HepG2 (cell line): ENCODE data around the gene ABCB9. TPM values are rescaled to one million over a fixed set of nuclear protein-coding genes. Genes with fewer than 3 reads are reported as not detected.

ENCODE experiments used
- AFF4 ChIP-seq: sonication (generic); formaldehyde crosslinking; IDR thresholded peaks from 2 replicates; pipeline ENCODE4 v1.4.0; 2020; ENCODE audit warnings: missing genetic modification reagents
- ATF1 ChIP-seq: IDR thresholded peaks from 2 replicates; pipeline ENCODE4 v1.6.1; 2016; ENCODE audit warnings: mild to moderate bottlenecking, control low read depth
- ATRX ChIP-seq: sonication (generic); formaldehyde crosslinking; IDR thresholded peaks from 2 replicates; pipeline ENCODE4 v1.4.0; 2020; ENCODE audit warnings: missing genetic modification reagents, borderline replicate concordance
- CCDC6 ChIP-seq: sonication (generic); formaldehyde crosslinking; IDR thresholded peaks from 2 replicates; pipeline ENCODE4 v1.8.1; 2022; ENCODE audit warnings: mild to moderate bottlenecking, missing genetic modification reagents, moderate library complexity
- HHEX ChIP-seq: IDR thresholded peaks from 2 replicates; pipeline ENCODE4 v1.6.1; 2016; ENCODE audit warnings: control low read depth
- MTF2 ChIP-seq: sonication (generic); formaldehyde crosslinking; IDR thresholded peaks from 2 replicates; pipeline ENCODE4 v1.5.0; 2020; ENCODE audit warnings: missing genetic modification reagents, borderline replicate concordance
- RBM22 ChIP-seq: fragments of 200-400 bp; formaldehyde crosslinking; optimal IDR thresholded peaks from 2 replicates; pipeline ENCODE3; 2017; ENCODE audit warnings: mild to moderate bottlenecking, low read length, moderate library complexity
- RELA ChIP-seq: sonication (generic); formaldehyde crosslinking; IDR thresholded peaks from 2 replicates; pipeline ENCODE4 v1.4.0; 2020; ENCODE audit warnings: missing genetic modification reagents
- SMAD3 ChIP-seq: sonication (generic); formaldehyde crosslinking; IDR thresholded peaks from 2 replicates; pipeline ENCODE4 v1.4.0; 2020; ENCODE audit warnings: missing genetic modification reagents
- SRY ChIP-seq: sonication (generic); formaldehyde crosslinking; IDR thresholded peaks from 2 replicates; pipeline ENCODE4 v1.8.0; 2022; ENCODE audit warnings: mild to moderate bottlenecking, missing genetic modification reagents
- ZIK1 ChIP-seq: sonication (generic); formaldehyde crosslinking; IDR thresholded peaks from 2 replicates; pipeline ENCODE4 v1.5.0; 2020; ENCODE audit warnings: mild to moderate bottlenecking, low read depth, missing genetic modification reagents, borderline replicate concordance
- ZNF224 ChIP-seq: sonication (generic); formaldehyde crosslinking; IDR thresholded peaks from 2 replicates; pipeline ENCODE4 v1.5.0; 2020; ENCODE audit warnings: mild to moderate bottlenecking, missing genetic modification reagents
- ZNF432 ChIP-seq: sonication (generic); formaldehyde crosslinking; IDR thresholded peaks from 2 replicates; pipeline ENCODE4 v1.5.0; 2020; ENCODE audit warnings: missing genetic modification reagents, mild to moderate bottlenecking, borderline replicate concordance
- ZNF569 ChIP-seq: sonication (generic); formaldehyde crosslinking; IDR thresholded peaks from 2 replicates; pipeline ENCODE4 v1.5.0; 2020; ENCODE audit warnings: mild to moderate bottlenecking, missing genetic modification reagents, moderate library complexity, borderline replicate concordance
- ZNF607 ChIP-seq: sonication (generic); formaldehyde crosslinking; IDR thresholded peaks from 2 replicates; pipeline ENCODE4 v1.5.1; 2020; ENCODE audit warnings: missing genetic modification reagents, mild to moderate bottlenecking, borderline replicate concordance
- ZNF616 ChIP-seq: sonication (generic); formaldehyde crosslinking; IDR thresholded peaks from 2 replicates; pipeline ENCODE4 v1.5.0; 2020; ENCODE audit warnings: low read depth, mild to moderate bottlenecking, missing genetic modification reagents
- ZNF878 ChIP-seq: sonication (generic); formaldehyde crosslinking; IDR thresholded peaks from 2 replicates; pipeline ENCODE4 v1.8.1; 2023; ENCODE audit warnings: mild to moderate bottlenecking, missing genetic modification reagents, moderate library complexity
- polyA plus RNA-seq, 8 experiments: library from polyadenylated mRNA; depleted of rRNA in 3 of 8; stranded (reverse) in 7 of 8; unstranded in 1 of 8; fragments of >200 nt; fragmentation: Illumina TruSeq in 4 of 8; extraction: Trizol in 4 of 8; gene quantifications; 2 replicates each; pipeline versions ENCODE4 v1.2.1 to v1.2.3, GENCODE V29; 2011 to 2016; ENCODE audit warnings: low read depth in 4 of 8, missing spikeins in 1 of 8, mixed read lengths in 1 of 8; ENCODE audit not compliant: insufficient read depth in 1 of 8
- total RNA-seq, 5 experiments: library from RNA; depleted of rRNA; stranded (reverse); fragments of >200 nt; fragmentation: Illumina TruSeq; extraction: Trizol; gene quantifications; 2 replicates each; pipeline ENCODE4 v1.2.3, GENCODE V29; 2016; ENCODE audit warnings: low read depth in 1 of 5
- TF ChIP-seq, protein P1 (sequence below): sonication (generic); formaldehyde crosslinking; IDR thresholded peaks from 2 replicates; pipeline ENCODE4 v1.4.0; 2020; ENCODE audit warnings: missing genetic modification reagents
- TF ChIP-seq, protein P2 (sequence below): sonication (generic); formaldehyde crosslinking; IDR thresholded peaks from 2 replicates; pipeline ENCODE4 v1.4.0; 2020; ENCODE audit warnings: missing genetic modification reagents
- TF ChIP-seq, protein P3 (sequence below): IDR thresholded peaks from 2 replicates; pipeline ENCODE4 v1.6.1; 2016

Gene ABCB9
- total and polyA plus RNA-seq, 2 of the 13 experiments (the other 11 are each of a cell fraction or from before 2014, with no cell fraction given) = 5.1 to 6.0 TPM

DNA sequence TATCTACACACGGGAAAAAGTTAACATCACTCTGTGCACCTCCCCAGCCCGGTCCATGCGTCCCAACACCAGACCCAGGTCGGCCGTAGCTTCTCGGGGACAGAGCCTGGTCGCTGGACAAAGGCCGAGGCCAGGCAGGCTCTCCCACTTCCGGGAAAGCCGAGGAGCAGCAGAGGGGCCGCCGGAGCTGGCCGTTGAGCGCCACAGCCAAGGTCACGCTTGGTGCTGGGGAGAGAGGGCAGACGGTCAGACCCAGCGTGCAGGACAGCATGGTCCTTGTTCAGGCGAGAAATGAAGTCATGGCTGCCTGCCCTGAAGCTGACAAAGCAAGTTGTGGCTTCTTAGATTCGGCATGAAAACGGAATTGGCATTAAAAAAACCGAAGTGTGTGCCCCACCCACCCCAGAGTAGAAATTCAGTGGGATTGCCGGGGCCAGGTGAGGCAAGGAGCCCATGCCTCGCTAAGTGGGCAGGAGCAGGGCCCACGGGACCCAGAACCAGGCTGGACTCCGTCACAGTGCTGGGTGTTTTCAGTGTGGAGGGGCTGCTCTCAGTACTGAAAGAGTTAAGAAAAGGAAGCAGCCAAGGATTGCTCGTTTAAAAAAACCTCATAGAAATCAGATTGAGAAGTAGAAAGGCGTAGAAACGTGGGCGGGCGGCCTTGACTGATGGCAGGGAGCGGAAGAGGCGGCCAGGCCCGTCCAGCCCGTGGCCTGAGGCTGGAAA lies 18.5 kb upstream of the ABCB9 start (continued):
- no peak for TF ChIP-seq AFF4 (CRISPR knock-in tag)
- 0 out of 2 replicates have a peak, but pooled peaks have one; percentile 59 for TF ChIP-seq ZNF224 (CRISPR knock-in tag)
- TF ChIP-seq RELA (CRISPR knock-in tag) = peak; percentile 59
- no peak for TF ChIP-seq HHEX (CRISPR knock-in tag)
- TF ChIP-seq SMAD3 (CRISPR knock-in tag) = peak; percentile 37; the same call in 1 of the 2 replicates
- peak; percentile 72; the same call in 1 of the 2 replicates for TF ChIP-seq ZNF607 (CRISPR knock-in tag)
- TF ChIP-seq ATF1 (CRISPR knock-in tag) = no peak; the same call in 1 of the 2 replicates
- no peak for TF ChIP-seq CCDC6
- no peak for TF ChIP-seq ZNF616 (CRISPR knock-in tag)
- no peak for TF ChIP-seq ATRX (CRISPR knock-in tag)
- TF ChIP-seq ZNF878 (CRISPR knock-in tag) = no peak
- TF ChIP-seq, protein P1, sequence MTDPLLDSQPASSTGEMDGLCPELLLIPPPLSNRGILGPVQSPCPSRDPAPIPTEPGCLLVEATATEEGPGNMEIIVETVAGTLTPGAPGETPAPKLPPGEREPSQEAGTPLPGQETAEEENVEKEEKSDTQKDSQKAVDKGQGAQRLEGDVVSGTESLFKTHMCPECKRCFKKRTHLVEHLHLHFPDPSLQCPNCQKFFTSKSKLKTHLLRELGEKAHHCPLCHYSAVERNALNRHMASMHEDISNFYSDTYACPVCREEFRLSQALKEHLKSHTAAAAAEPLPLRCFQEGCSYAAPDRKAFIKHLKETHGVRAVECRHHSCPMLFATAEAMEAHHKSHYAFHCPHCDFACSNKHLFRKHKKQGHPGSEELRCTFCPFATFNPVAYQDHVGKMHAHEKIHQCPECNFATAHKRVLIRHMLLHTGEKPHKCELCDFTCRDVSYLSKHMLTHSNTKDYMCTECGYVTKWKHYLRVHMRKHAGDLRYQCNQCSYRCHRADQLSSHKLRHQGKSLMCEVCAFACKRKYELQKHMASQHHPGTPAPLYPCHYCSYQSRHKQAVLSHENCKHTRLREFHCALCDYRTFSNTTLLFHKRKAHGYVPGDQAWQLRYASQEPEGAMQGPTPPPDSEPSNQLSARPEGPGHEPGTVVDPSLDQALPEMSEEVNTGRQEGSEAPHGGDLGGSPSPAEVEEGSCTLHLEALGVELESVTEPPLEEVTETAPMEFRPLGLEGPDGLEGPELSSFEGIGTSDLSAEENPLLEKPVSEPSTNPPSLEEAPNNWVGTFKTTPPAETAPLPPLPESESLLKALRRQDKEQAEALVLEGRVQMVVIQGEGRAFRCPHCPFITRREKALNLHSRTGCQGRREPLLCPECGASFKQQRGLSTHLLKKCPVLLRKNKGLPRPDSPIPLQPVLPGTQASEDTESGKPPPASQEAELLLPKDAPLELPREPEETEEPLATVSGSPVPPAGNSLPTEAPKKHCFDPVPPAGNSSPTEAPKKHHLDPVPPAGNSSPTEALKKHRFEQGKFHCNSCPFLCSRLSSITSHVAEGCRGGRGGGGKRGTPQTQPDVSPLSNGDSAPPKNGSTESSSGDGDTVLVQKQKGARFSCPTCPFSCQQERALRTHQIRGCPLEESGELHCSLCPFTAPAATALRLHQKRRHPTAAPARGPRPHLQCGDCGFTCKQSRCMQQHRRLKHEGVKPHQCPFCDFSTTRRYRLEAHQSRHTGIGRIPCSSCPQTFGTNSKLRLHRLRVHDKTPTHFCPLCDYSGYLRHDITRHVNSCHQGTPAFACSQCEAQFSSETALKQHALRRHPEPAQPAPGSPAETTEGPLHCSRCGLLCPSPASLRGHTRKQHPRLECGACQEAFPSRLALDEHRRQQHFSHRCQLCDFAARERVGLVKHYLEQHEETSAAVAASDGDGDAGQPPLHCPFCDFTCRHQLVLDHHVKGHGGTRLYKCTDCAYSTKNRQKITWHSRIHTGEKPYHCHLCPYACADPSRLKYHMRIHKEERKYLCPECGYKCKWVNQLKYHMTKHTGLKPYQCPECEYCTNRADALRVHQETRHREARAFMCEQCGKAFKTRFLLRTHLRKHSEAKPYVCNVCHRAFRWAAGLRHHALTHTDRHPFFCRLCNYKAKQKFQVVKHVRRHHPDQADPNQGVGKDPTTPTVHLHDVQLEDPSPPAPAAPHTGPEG (CRISPR knock-in tag) = peak; percentile 70; the same call in 1 of the 2 replicates
- TF ChIP-seq ZNF432 (CRISPR knock-in tag) = no peak
- no peak for TF ChIP-seq SRY (CRISPR knock-in tag)
- no peak for TF ChIP-seq ZNF569 (CRISPR knock-in tag)
- TF ChIP-seq, protein P2, sequence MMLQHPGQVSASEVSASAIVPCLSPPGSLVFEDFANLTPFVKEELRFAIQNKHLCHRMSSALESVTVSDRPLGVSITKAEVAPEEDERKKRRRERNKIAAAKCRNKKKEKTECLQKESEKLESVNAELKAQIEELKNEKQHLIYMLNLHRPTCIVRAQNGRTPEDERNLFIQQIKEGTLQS (CRISPR knock-in tag) = peak; percentile 37; the same call in 1 of the 2 replicates
- TF ChIP-seq, protein P3, sequence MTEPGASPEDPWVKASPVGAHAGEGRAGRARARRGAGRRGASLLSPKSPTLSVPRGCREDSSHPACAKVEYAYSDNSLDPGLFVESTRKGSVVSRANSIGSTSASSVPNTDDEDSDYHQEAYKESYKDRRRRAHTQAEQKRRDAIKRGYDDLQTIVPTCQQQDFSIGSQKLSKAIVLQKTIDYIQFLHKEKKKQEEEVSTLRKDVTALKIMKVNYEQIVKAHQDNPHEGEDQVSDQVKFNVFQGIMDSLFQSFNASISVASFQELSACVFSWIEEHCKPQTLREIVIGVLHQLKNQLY (CRISPR knock-in tag) = peak; percentile 72
- no peak for TF ChIP-seq MTF2
- no peak for TF ChIP-seq ZIK1 (CRISPR knock-in tag)
- peak; percentile 45 for TF ChIP-seq RBM22
